Lung (tissue), 12 donors: Measurements from ENCODE around the gene QRICH2. TPM values are rescaled to one million over a fixed set of nuclear protein-coding genes. Genes with fewer than 3 reads are reported as not detected.

Experiments
- ATAC-seq: fragments of 200-7000 bp; cut with Tn5 transposase; one replicate; pipeline ENCODE4 v1.9.1; 2020; ENCODE audit warnings: moderate number of reproducible peaks; ENCODE audit not compliant: insufficient read depth, low FRiP score
- DNase-seq, 3 donors: peaks; one replicate each; pipeline ENCODE4 v3.0.0-alpha.2; 2013 to 2017
- H3K27ac ChIP-seq, 2 donors: one replicate each; pipeline ENCODE4 v1.5.1; 2013; ENCODE audit warnings: mild to moderate bottlenecking in 2 of 2, moderate library complexity in 2 of 2, control low read depth in 1 of 2, inconsistent platforms in 1 of 2, low read depth in 1 of 2, low read length in 1 of 2
- H3K27me3 ChIP-seq, 3 donors: one replicate each; pipeline ENCODE4 v1.5.1; 2013; ENCODE audit warnings: low read length in 2 of 3; ENCODE audit not compliant: control insufficient read depth in 3 of 3, insufficient read depth in 3 of 3
- H3K36me3 ChIP-seq, 4 donors: one replicate each; pipeline ENCODE4 v1.5.1; 2013; ENCODE audit warnings: low read length in 4 of 4, mild to moderate bottlenecking in 1 of 4, moderate library complexity in 1 of 4; ENCODE audit not compliant: control insufficient read depth in 4 of 4, insufficient read depth in 4 of 4
- H3K4me1 ChIP-seq, 5 donors: one replicate each; pipeline ENCODE4 v1.5.1; 2013; ENCODE audit warnings: low read length in 5 of 5, mild to moderate bottlenecking in 2 of 5, moderate library complexity in 1 of 5; ENCODE audit not compliant: control insufficient read depth in 5 of 5, insufficient read depth in 5 of 5
- H3K4me3 ChIP-seq: one replicate; pipeline ENCODE4 v1.5.1; 2013; ENCODE audit warnings: mild to moderate bottlenecking, control low read depth, moderate library complexity
- H3K9ac ChIP-seq, 2 donors: one replicate each; pipeline ENCODE4 v1.5.1; 2013; ENCODE audit warnings: low read length in 2 of 2, control low read depth in 1 of 2; ENCODE audit not compliant: insufficient read depth in 1 of 2
- H3K9me3 ChIP-seq, 4 donors: one replicate each; pipeline ENCODE4 v1.5.1; 2013; ENCODE audit warnings: low read length in 3 of 4, mild to moderate bottlenecking in 1 of 4, moderate library complexity in 1 of 4; ENCODE audit not compliant: control insufficient read depth in 4 of 4, insufficient read depth in 3 of 4
- CTCF ChIP-seq: IDR thresholded peaks from 2 replicates; pipeline ENCODE4 v1.5.1; 2012; ENCODE audit warnings: mild to moderate bottlenecking; ENCODE audit errors: control extremely low read depth, extremely low read depth
- WGBS, 2 donors: extraction: QIAGEN DNeasy Blood & Tissue Kit; methylation state at CpG; one replicate each; pipeline ENCODE4 v1.1.7; 2013; 5-methylcytosine and 5-hydroxymethylcytosine counted together
- polyA plus RNA-seq, 2 donors: library from polyadenylated mRNA; stranded (reverse); fragments of 200-250 nt; gene quantifications; one replicate each; pipeline ENCODE4 v1.2.1, GENCODE V29; 2013
- total RNA-seq, 2 donors: library from RNA; depleted of rRNA in 1 of 2; stranded (reverse); fragments of >200 nt in 1 of 2; gene quantifications; one replicate each; pipeline ENCODE4 v1.2.1, GENCODE V29; 2014 to 2021
- donor health status: control.
- donor health status: control.
- donor health status: Bipolar disorder and iron deficiency.
- donor health status: healthy.
- donor health status: DM: yes; HTN: yes; CAD: no.

Gene QRICH2
- total and polyA plus RNA-seq, 4 donors = 2.3 to 4.7 (median 2.7) TPM

GRCh38 chr17:76267051-76267576 lies 41.0 kb downstream of the QRICH2 start:
- Histone ChIP-seq H3K9me3 (no peaks in the 10 kb centered on the region), H3K4me1 (peaks cover 7 to 50% (median 30%) of the 10 kb centered on the region in 5 donors), H3K4me3 (no peak overlapping the region), H3K27ac (peak overlapping the region; percentile 80 to 95), H3K36me3 (peaks cover 0 to 12% (median 8%) of the 10 kb centered on the region in 4 donors), H3K9ac (peak overlapping the region in 1 of 2 donors; percentile 20), H3K27me3 (no peaks in the 10 kb centered on the region)
- TF ChIP-seq CTCF = no peak
- WGBS, 2 donors = 56 to 59% methylated on average over 4 of the region's 4 CpGs
- ATAC-seq (no peak), DNase-seq (no peak)

GRCh38 chr17:76266244-76266938 lies 41.7 kb downstream of the QRICH2 start:
- WGBS, 2 donors = 1 to 4% methylated on average over 11 to 12 of the region's 12 CpGs
- Histone ChIP-seq H3K27me3 (no peaks in the 10 kb centered on the region), H3K9ac (peak overlapping the region; percentile 20 to 21), H3K9me3 (no peaks in the 10 kb centered on the region), H3K27ac (peak overlapping the region; percentile 80 to 95), H3K4me1 (peaks cover 7 to 43% (median 29%) of the 10 kb centered on the region in 5 donors), H3K4me3 (peak overlapping the region; percentile 86), H3K36me3 (peaks cover 0 to 12% (median 8%) of the 10 kb centered on the region in 4 donors)
- no peak for ATAC-seq
- TF ChIP-seq CTCF = no peak
- peak in 2 of 3 donors; percentile 44 to 50 for DNase-seq

- DNase-seq (peak; percentile 76 to 78 (median 78)), ATAC-seq (peak; percentile 13)
- WGBS, 2 donors = 0% methylated on average over 46 to 76 of the region's 76 CpGs
- Histone ChIP-seq H3K9me3 (no peaks in the 10 kb centered on the region), H3K36me3 (peaks cover 0 to 9% (median 6%) of the 10 kb centered on the region in 4 donors), H3K4me1 (peaks cover 7 to 39% (median 25%) of the 10 kb centered on the region in 5 donors), H3K27me3 (no peaks in the 10 kb centered on the region), H3K27ac (peak overlapping the region; percentile 80 to 95), H3K9ac (peak overlapping the region in 1 of 2 donors; percentile 21), H3K4me3 (peak overlapping the region; percentile 86)
- TF ChIP-seq CTCF = no peak
These were observed 42.3 kb downstream of the QRICH2 start for GRCh38 chr17:76265624-76266243.
